T-helper 2 cell treated with Interferon-gamma antibody and Interleukin-4, amounts not matched to agents 5 μg/mL and 100 μg/mL, for 36 hours (primary cell): ENCODE results near the gene CDCP1.
A peak's percentile ranks its signal among the peaks of the same experiment; 100 is the strongest.

Source experiments
- DNase-seq: peaks from one replicate; pipeline ENCODE4 v3.0.0; 2021; ENCODE audit warnings: low spot score
- H3K27ac Mint-ChIP-seq: one replicate; pipeline ENCODE4 v1.8.0; 2021; ENCODE audit warnings: mild to moderate bottlenecking, mixed read lengths
- H3K27me3 Mint-ChIP-seq: one replicate; pipeline ENCODE4 v1.8.0; 2021; ENCODE audit warnings: low read depth, mixed read lengths
- H3K36me3 Mint-ChIP-seq: one replicate; pipeline ENCODE4 v1.8.0; 2021; ENCODE audit warnings: low read depth, mixed read lengths
- H3K4me1 Mint-ChIP-seq: one replicate; pipeline ENCODE4 v1.8.0; 2021; ENCODE audit warnings: low read depth, mixed read lengths
- H3K4me3 Mint-ChIP-seq: one replicate; pipeline ENCODE4 v1.8.0; 2022; ENCODE audit warnings: mild to moderate bottlenecking, moderate library complexity, mixed read lengths
- H3K9me3 Mint-ChIP-seq: one replicate; pipeline ENCODE4 v1.8.0; 2021; ENCODE audit warnings: mixed read lengths

The CDCP1 gene

GRCh38 chr3:45145681-45146614 is at the start of gene CDCP1:
CDCP1 (minus strand) TSS chr3:45146378; CDS start chr3:45146287, 91 bp downstream.
- Mint-ChIP-seq H3K4me3 (peak within 1 kb of the TSS; percentile 91), H3K4me1 (peaks cover 22% of the 10 kb centered on the region), H3K27me3 (peaks cover 53% of the 10 kb centered on the region), H3K9me3 (peaks cover 14% of the 10 kb centered on the region), H3K36me3 (peaks cover 20% of the 10 kb centered on the region), H3K27ac (peak within 1 kb of the TSS; percentile 77)
- DNase-seq = no peak

DNA sequence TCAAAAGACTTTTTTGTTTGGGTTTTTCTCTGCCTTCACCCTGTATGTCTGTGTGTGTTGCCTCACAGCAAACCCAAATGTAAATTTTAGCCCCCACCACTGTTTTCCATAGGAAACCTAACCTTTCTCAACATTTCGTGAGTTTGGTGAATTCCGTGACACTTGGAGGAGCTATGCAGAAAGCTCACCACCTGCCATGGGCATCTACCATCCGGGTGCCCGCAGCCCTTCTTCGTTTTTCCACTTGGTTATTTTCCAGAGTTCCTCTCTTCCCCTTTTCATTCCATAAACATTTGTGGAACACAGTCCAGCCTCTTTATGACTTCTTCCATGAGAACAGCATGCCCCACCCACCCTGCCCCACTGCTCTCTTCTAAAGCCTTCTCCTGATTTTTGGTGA is 48.6 kb upstream of the CDCP1 start:
- no peak for DNase-seq
- peaks cover 11% of the 10 kb centered on the region for H3K4me1 Mint-ChIP-seq
- no peak overlapping the region for H3K4me3 Mint-ChIP-seq
- no peaks in the 10 kb centered on the region for H3K36me3 Mint-ChIP-seq
- H3K27me3 Mint-ChIP-seq = peaks cover 28% of the 10 kb centered on the region
- H3K9me3 Mint-ChIP-seq = no peaks in the 10 kb centered on the region
- no peak overlapping the region for H3K27ac Mint-ChIP-seq

GRCh38 chr3:45191924-45192417 is 45.8 kb upstream of the CDCP1 start:
- Mint-ChIP-seq H3K4me3 (no peak overlapping the region), H3K9me3 (no peaks in the 10 kb centered on the region), H3K27ac (no peak overlapping the region), H3K27me3 (peaks cover 19% of the 10 kb centered on the region), H3K36me3 (no peaks in the 10 kb centered on the region), H3K4me1 (peaks cover 33% of the 10 kb centered on the region)
- DNase-seq = no peak

GRCh38 chr3:45191424-45191823 is 45.2 kb upstream of the CDCP1 start:
- Mint-ChIP-seq H3K36me3 (no peaks in the 10 kb centered on the region), H3K4me3 (no peak overlapping the region), H3K27me3 (peaks cover 13% of the 10 kb centered on the region), H3K27ac (peak overlapping the region; percentile 8), H3K4me1 (peaks cover 37% of the 10 kb centered on the region), H3K9me3 (no peaks in the 10 kb centered on the region)
- DNase-seq = no peak

DNA sequence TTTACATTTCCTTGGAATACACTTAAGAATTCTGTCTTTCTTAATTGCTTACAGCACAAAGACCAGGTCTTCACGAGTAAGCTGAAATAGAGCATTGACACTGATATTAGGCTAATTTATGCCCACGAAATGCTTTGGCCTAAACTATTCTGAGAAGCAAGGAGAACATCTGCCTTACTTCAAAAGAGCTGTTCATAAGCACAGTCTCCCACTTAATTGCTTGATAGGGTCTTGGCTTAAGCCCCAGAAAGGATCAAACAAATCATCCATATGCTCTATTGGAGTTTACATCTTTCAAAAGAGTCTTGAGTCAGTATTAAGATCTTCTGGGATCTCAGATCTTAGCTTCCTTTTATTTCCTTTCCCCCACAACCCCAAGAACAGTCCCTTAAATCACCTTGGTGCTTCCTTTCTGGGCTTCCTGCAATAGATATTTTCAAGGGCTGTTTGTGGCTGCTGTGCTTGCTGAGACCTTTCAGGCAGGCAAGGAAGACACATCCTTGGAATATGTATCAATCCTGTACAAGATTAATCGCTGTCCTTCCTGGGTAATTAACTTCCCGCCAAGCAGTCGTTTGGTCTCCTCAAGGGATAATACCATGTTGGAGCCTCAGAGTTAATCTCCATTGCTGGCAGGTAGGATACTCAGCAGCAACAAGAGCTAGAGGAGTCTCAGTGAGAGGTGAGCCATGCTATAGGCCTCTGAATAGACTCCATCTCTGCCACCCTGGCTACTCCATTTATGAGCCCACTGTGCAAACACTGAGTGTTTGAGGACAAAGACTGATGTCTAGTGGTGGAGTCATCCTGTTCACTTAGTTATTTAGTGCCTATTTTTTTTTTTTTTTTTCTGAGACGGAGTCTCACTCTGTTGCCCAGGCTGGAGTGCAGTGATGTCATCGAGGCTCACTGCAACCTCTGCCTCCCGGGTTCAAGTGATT is 42.8 kb upstream of the CDCP1 start:
- DNase-seq = no peak
- Mint-ChIP-seq H3K4me1 (peaks cover 49% of the 10 kb centered on the region), H3K36me3 (no peaks in the 10 kb centered on the region), H3K27ac (peak overlapping the region; percentile 53), H3K9me3 (no peaks in the 10 kb centered on the region), H3K27me3 (peaks cover 12% of the 10 kb centered on the region), H3K4me3 (peak overlapping the region; percentile 35)

GRCh38 chr3:45187694-45188141 is 41.5 kb upstream of the CDCP1 start:
- Mint-ChIP-seq H3K27ac (peak overlapping the region; percentile 52), H3K4me1 (peaks cover 54% of the 10 kb centered on the region), H3K4me3 (peak overlapping the region; percentile 47)

DNA sequence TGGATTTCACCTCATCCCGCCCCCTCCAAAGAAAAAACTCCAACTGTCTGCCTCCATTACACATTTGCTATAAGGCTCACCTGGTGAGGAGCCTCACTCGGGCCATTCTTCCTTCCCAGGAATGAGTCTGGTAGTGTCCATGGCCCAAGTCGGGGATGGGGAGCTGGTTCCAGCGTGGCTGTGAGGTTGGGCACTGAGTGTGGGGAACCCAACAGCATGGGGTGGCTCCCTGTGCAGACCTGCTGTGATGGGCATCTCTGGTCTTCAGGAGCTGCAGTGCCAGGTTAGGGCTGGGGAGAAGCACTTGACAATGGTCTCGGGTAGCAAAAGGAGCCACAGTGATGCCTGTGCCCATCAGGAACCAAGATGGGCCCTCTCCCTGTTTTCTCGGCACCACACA is 40.7 kb upstream of the CDCP1 start:
- DNase-seq = no peak
- H3K4me3 Mint-ChIP-seq = no peak overlapping the region
- H3K27me3 Mint-ChIP-seq = peaks cover 3% of the 10 kb centered on the region
- H3K27ac Mint-ChIP-seq = no peak overlapping the region
- H3K9me3 Mint-ChIP-seq = no peaks in the 10 kb centered on the region
- H3K4me1 Mint-ChIP-seq = peaks cover 53% of the 10 kb centered on the region
- no peaks in the 10 kb centered on the region for H3K36me3 Mint-ChIP-seq

More at GRCh38 chr3:45187694-45188141, 41.5 kb upstream of the CDCP1 start:
- Mint-ChIP-seq H3K36me3 (no peaks in the 10 kb centered on the region), H3K9me3 (no peaks in the 10 kb centered on the region), H3K27me3 (peaks cover 7% of the 10 kb centered on the region)
- DNase-seq = peak; percentile 59

GRCh38 chr3:45185461-45185860 is 39.3 kb upstream of the CDCP1 start:
- no peak overlapping the region for H3K4me3 Mint-ChIP-seq
- H3K27ac Mint-ChIP-seq = no peak overlapping the region
- H3K27me3 Mint-ChIP-seq = peaks cover 3% of the 10 kb centered on the region
- no peak for DNase-seq
- no peaks in the 10 kb centered on the region for H3K36me3 Mint-ChIP-seq
- peaks cover 47% of the 10 kb centered on the region for H3K4me1 Mint-ChIP-seq
- H3K9me3 Mint-ChIP-seq = no peaks in the 10 kb centered on the region

- H3K4me3 Mint-ChIP-seq = no peak overlapping the region
- peaks cover 3% of the 10 kb centered on the region for H3K27me3 Mint-ChIP-seq
- H3K36me3 Mint-ChIP-seq = no peaks in the 10 kb centered on the region
- H3K4me1 Mint-ChIP-seq = peaks cover 47% of the 10 kb centered on the region
- H3K27ac Mint-ChIP-seq = no peak overlapping the region
- no peak for DNase-seq
- no peaks in the 10 kb centered on the region for H3K9me3 Mint-ChIP-seq
Measured at GRCh38 chr3:45185052-45185451, 38.9 kb upstream of the CDCP1 start.

DNA sequence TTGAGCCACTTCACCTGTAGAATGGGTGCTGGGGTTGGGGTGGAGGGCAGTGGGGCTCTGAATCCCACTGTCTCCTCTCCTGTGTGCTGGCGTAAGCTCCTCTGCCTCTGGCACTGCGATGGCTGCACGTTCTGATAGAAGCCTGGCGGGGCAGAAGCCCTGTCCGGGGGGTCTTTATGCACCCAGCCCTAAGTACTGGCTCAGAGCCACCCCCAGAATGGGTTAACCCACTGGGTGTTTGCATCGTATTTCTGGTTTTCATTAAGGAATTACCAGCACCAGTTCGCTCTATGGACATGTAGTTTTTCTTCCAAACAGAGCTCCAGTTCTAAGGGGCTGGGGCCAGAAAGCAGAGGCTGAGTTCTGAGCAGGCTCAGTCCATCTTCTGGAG is 37.7 kb upstream of the CDCP1 start:
- Mint-ChIP-seq H3K4me3 (no peak overlapping the region), H3K36me3 (no peaks in the 10 kb centered on the region), H3K27ac (peak overlapping the region; percentile 61), H3K4me1 (peaks cover 40% of the 10 kb centered on the region), H3K9me3 (no peaks in the 10 kb centered on the region), H3K27me3 (peaks cover 9% of the 10 kb centered on the region)
- no peak for DNase-seq

DNA sequence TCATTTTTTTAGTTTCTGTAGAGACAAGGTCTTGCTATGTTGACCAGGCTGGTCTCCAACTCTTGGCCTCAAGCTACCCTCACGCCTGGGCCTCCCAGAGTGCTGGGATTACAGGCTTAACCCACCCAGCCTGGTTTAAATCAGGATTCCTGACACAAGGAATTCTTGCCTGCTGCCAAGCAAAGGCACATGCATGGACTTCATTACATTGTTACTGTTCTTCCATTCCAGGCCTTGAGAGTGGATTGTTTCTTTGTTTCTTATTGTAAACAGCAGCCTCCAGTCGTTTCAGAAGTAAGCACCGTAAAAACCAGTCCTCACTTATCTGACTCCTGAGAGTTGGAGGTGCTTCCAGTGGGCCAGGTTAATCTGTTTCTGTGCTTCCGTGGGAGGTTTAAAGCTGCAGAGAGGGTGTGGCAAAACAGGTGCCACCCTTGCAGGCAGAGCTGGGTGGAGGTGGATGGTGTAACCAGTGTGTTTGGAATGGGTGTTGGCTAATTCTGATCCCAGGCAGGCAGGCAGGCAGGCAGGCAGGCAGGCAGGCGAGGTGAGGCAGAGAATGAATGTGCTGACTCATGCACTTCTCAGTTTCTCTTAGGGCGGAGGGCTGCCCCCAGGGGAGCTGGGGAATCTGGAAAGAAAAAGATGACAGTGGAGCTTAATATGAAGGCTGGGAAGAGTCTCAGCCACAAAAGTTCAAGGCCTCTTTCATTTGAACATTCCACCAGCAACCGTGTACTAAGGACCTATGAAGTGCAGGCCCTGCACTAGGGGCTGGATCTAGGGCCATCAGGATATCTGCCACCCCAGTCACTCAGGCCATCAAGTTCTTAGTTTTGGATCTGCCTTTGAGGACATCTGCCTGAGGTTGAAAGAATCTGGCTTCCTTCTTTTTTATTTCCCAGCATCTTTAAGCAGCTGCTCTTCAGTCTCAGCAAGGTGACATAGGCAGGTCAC is 37.0 kb upstream of the CDCP1 start:
- DNase-seq = no peak
- no peaks in the 10 kb centered on the region for H3K36me3 Mint-ChIP-seq
- H3K27me3 Mint-ChIP-seq = peaks cover 9% of the 10 kb centered on the region
- H3K9me3 Mint-ChIP-seq = no peaks in the 10 kb centered on the region
- no peak overlapping the region for H3K4me3 Mint-ChIP-seq
- H3K4me1 Mint-ChIP-seq = peaks cover 34% of the 10 kb centered on the region
- no peak overlapping the region for H3K27ac Mint-ChIP-seq

DNA sequence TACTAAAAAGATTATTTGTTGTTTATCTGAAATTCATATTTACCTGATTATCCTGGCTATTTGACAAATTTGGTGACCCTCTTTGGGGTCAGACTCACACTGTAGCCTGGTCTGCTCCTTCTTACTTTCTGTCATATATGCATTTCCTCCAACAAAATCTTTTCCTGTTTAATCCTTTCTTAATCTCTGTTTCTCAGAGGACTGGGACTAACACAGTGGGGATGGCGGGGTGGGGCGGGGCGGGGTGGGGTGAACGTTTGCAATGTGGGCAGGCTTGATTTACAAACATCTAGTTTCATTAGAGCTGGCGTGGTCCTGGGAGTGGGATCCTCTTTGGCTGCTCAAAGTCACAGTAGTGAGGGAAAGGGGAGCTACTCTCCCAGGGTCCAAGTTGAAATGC is 35.3 kb upstream of the CDCP1 start:
- Mint-ChIP-seq H3K27ac (no peak overlapping the region), H3K4me1 (peaks cover 20% of the 10 kb centered on the region), H3K36me3 (no peaks in the 10 kb centered on the region), H3K4me3 (no peak overlapping the region), H3K9me3 (no peaks in the 10 kb centered on the region), H3K27me3 (peaks cover 12% of the 10 kb centered on the region)
- DNase-seq = no peak

DNA sequence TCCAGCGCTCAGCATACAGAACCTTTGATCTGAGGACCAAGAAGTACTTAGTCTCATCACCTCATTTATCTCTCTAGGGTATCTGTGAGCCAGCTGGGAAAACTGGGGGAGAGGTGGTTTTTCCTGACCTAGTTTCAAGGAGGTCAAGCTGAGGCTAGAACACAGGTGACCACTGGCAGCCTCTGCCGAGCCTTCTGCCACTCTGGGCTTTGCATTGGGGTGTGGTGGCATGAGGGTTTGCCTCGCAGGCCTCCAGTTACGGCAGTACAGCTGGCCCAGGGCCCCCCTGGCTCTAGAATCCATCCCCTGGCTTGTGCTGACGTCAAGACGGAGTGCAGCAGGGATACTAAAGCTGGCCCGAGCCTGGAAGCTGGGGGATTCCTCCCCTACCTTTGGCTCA is 34.7 kb upstream of the CDCP1 start:
- Mint-ChIP-seq H3K36me3 (no peaks in the 10 kb centered on the region), H3K9me3 (no peaks in the 10 kb centered on the region), H3K4me1 (peaks cover 18% of the 10 kb centered on the region), H3K27me3 (peaks cover 12% of the 10 kb centered on the region), H3K4me3 (no peak overlapping the region), H3K27ac (no peak overlapping the region)
- DNase-seq = no peak
